ENCODE data around the gene HDAC4. TPM values are rescaled to one million over a fixed set of nuclear protein-coding genes. Genes with fewer than 3 reads are reported as not detected.

HDAC4 gene
- total and polyA plus RNA-seq, 9 of the 15 experiments (the other 6 are each of a cell fraction or from before 2014, with no cell fraction given) = 0.11 to 20.2 (median 4.0) TPM

DNA sequence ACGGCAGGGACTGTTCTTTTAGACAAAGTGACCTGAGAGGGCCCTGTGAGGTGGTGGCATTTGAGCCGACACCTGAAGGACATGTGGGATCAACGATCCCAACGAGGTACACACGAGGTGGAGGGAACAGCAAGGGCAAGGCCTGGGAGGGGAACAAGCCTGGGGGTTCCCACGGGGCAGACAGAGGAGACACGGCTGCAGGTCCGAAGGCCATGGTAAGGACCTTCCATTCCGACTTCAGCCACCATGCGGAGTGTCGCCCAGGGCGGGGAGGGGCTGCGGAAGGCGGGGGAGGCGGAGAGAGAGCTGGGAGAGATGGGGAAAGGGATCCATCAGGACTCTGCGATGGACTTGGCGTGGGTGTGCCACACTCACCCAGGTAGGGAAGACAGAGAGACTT lies 151.8 kb downstream of the HDAC4 start:
- WGBS (ENCODE audit: insufficient coverage, low coverage, missing lambda C conversion rate) = 100% methylated on average over 2 of the region's 17 CpGs
- no peak overlapping the region for H3K4me3 ChIP-seq
- no peaks in the 10 kb centered on the region for H3K36me3 ChIP-seq (ENCODE audit: control insufficient read depth, insufficient read depth, low read length)
- H3K9ac ChIP-seq (ENCODE audit: insufficient read depth in 1 of 2, low read depth in 2 of 2, low read length in 2 of 2) = peak overlapping the region in 1 of 2 experiments; percentile 35; a peak in 1 of 4 replicates
- no peak overlapping the region for H2AFZ ChIP-seq (ENCODE audit: low read depth, low read length)
- FAIRE-seq = no peak
- H3K9me3 ChIP-seq (replicated peaks; ENCODE audit: control insufficient read depth, insufficient read depth, low read depth, low read length) = no peaks in the 10 kb centered on the region
- CTCF ChIA-PET (ENCODE audit: low intra/inter-chr PET ratio) = no interaction called here
- no peak for ATAC-seq
- H3K27ac ChIP-seq (ENCODE audit: extremely low read depth, low read depth, low read length) = no peak overlapping the region
- BruUV-seq (replicated peaks) = no TSS peak
- DNase-seq (ENCODE audit: extremely low read depth in 1 of 4, low spot score in 3 of 4) = no peak
- peaks cover 0 to 29% of the 10 kb centered on the region in 2 experiments; a peak in 3 of 5 replicates for H3K4me1 ChIP-seq (replicated peaks in 1 of 2; ENCODE audit: control insufficient read depth in 2 of 2, insufficient read depth in 2 of 2, low read length in 2 of 2)
- in situ Hi-C loops (cut with MboI) (no loop called here), intact Hi-C loops (cut with micrococcal nuclease) (no loop called here)
- H3K79me2 ChIP-seq (ENCODE audit: control insufficient read depth, insufficient read depth, low read length) = peaks cover 16% of the 10 kb centered on the region; the same call in 2 of the 3 replicates
- H3K4me2 ChIP-seq (ENCODE audit: insufficient read depth, low read length) = no peak overlapping the region
- POLR2A ChIA-PET = no interaction called here
- H3K27me3 ChIP-seq (ENCODE audit: control insufficient read depth in 2 of 2, insufficient read depth in 2 of 2, low read length in 2 of 2) = no peaks in the 10 kb centered on the region
- TF ChIP-seq SRF (CRISPR knock-in tag; IDR thresholded peaks at IDR 0.05) = no peak
- TF ChIP-seq ZNF449 (CRISPR knock-in tag; IDR thresholded peaks at IDR 0.05) = no peak
- TF ChIP-seq ZNF785 (CRISPR knock-in tag; IDR thresholded peaks at IDR 0.05) = no peak
- no peak for TF ChIP-seq MECOM (CRISPR knock-in tag; IDR thresholded peaks at IDR 0.05)
- TF ChIP-seq MTA2 (IDR thresholded peaks at IDR 0.05; ENCODE audit: low read depth) = no peak
- TF ChIP-seq NFXL1 (CRISPR knock-in tag; IDR thresholded peaks at IDR 0.05) = no peak
- no peak for TF ChIP-seq BRF1 (IDR thresholded peaks at IDR 0.05; ENCODE audit: borderline replicate concordance, extremely low read depth, insufficient read length)
- TF ChIP-seq SAFB2 (IDR thresholded peaks at IDR 0.05; ENCODE audit: borderline replicate concordance, low read depth, low read length, severe bottlenecking) = no peak
- TF ChIP-seq, protein P1, sequence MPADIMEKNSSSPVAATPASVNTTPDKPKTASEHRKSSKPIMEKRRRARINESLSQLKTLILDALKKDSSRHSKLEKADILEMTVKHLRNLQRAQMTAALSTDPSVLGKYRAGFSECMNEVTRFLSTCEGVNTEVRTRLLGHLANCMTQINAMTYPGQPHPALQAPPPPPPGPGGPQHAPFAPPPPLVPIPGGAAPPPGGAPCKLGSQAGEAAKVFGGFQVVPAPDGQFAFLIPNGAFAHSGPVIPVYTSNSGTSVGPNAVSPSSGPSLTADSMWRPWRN (IDR thresholded peaks at IDR 0.05; ENCODE audit: low read depth) = no peak
- H4K20me1 ChIP-seq (replicated peaks; ENCODE audit: control insufficient read depth, insufficient read depth, low read length) = no peaks in the 10 kb centered on the region
- no peaks in the 10 kb centered on the region for H3K9me1 ChIP-seq (ENCODE audit: control insufficient read depth, insufficient read depth, low read length)
